ENCODE measurements around the gene P2RY11.

Gene P2RY11

DNA sequence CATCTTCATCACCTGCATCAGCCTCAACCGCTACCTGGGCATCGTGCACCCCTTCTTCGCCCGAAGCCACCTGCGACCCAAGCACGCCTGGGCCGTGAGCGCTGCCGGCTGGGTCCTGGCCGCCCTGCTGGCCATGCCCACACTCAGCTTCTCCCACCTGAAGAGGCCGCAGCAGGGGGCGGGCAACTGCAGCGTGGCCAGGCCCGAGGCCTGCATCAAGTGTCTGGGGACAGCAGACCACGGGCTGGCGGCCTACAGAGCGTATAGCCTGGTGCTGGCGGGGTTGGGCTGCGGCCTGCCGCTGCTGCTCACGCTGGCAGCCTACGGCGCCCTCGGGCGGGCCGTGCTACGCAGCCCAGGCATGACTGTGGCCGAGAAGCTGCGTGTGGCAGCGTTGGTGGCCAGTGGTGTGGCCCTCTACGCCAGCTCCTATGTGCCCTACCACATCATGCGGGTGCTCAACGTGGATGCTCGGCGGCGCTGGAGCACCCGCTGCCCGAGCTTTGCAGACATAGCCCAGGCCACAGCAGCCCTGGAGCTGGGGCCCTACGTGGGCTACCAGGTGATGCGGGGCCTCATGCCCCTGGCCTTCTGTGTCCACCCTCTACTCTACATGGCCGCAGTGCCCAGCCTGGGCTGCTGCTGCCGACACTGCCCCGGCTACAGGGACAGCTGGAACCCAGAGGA lies 2.6 kb downstream of the P2RY11 start:
- TF ChIP-seq BACH2 (CRISPR knock-in tag; IDR thresholded peaks at IDR 0.05; ENCODE audit: borderline replicate concordance) = no peak
- peak; percentile 46; the same call in 1 of the 2 replicates for TF ChIP-seq ESRRG (CRISPR knock-in tag; IDR thresholded peaks at IDR 0.05)
- TF ChIP-seq ISL1 (CRISPR knock-in tag; IDR thresholded peaks at IDR 0.05) = no peak
- TF ChIP-seq TOX (CRISPR knock-in tag; IDR thresholded peaks at IDR 0.05; ENCODE audit: borderline replicate concordance) = 0 out of 2 replicates have a peak, but pooled peaks have one; percentile 7
- peak; percentile 24; the same call in 1 of the 2 replicates for TF ChIP-seq ZNF8 (CRISPR knock-in tag; IDR thresholded peaks at IDR 0.05)
- 0 out of 2 replicates have a peak, but pooled peaks have one; percentile 9 for TF ChIP-seq ZFP30 (CRISPR knock-in tag; IDR thresholded peaks at IDR 0.05)
- peak; percentile 26 for ATAC-seq

DNA sequence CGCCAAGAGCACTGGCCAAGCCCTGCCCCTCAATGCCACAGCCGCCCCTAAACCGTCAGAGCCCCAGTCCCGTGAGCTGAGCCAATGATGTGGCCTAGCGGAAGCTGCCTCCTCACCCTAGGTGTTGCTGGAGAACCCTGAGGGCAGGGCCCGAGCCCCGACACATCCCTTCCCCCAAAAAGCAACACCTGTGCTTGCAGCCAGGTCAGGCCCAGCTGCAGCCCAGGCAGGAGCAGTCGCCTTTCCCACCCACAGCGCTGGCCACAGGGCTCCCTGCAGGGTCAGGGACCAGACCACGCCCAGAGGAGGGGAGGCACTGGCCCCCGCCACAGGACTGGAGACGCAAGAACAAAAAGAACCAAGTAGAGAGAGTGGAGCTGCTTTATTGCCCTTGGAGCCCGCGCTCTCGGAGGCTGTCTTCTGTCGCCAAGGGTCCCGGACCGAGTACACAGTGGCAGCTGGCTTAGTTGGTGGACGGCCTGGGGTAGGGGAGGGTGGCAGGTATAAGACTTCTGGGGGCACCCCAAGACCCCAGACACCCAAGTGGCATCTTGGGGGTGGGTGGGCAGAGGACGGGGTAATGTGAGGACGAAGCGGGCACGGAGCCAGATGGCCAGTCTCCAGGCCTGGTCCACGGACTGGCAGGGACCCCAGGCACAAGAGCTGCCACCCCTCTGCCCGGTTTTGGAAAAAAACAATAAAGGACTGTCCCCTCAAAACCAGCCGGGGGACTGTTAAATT lies 3.3 kb downstream of the P2RY11 start:
- peak; percentile 8 for ATAC-seq
- TF ChIP-seq ZFP30 (CRISPR knock-in tag; IDR thresholded peaks at IDR 0.05) (no peak), ZNF565 (CRISPR knock-in tag; conservative IDR thresholded peaks at IDR 0.05; ENCODE audit: low read depth) (no peak), ZFP3 (CRISPR knock-in tag; IDR thresholded peaks at IDR 0.05) (no peak), PPARA (CRISPR knock-in tag; IDR thresholded peaks at IDR 0.05; ENCODE audit: borderline replicate concordance) (no peak), TOX (CRISPR knock-in tag; IDR thresholded peaks at IDR 0.05; ENCODE audit: borderline replicate concordance) (no peak), ISL1 (CRISPR knock-in tag; IDR thresholded peaks at IDR 0.05) (no peak), CSDC2 (CRISPR knock-in tag; IDR thresholded peaks at IDR 0.05) (no peak), SNAI2 (CRISPR knock-in tag; IDR thresholded peaks at IDR 0.05) (no peak), ZC3H10 (CRISPR knock-in tag; IDR thresholded peaks at IDR 0.05) (no peak), GLIS3 (CRISPR knock-in tag; IDR thresholded peaks at IDR 0.05) (no peak), OSR1 (CRISPR knock-in tag; IDR thresholded peaks at IDR 0.05) (no peak), BACH2 (CRISPR knock-in tag; IDR thresholded peaks at IDR 0.05; ENCODE audit: borderline replicate concordance) (no peak), RARB (CRISPR knock-in tag; IDR thresholded peaks at IDR 0.05) (no peak), ARNTL (CRISPR knock-in tag; IDR thresholded peaks at IDR 0.05; ENCODE audit: borderline replicate concordance, low read depth) (no peak), ZNF70 (CRISPR knock-in tag; IDR thresholded peaks at IDR 0.05) (no peak), ESRRG (CRISPR knock-in tag; IDR thresholded peaks at IDR 0.05) (no peak)
- TF ChIP-seq, protein P1, sequence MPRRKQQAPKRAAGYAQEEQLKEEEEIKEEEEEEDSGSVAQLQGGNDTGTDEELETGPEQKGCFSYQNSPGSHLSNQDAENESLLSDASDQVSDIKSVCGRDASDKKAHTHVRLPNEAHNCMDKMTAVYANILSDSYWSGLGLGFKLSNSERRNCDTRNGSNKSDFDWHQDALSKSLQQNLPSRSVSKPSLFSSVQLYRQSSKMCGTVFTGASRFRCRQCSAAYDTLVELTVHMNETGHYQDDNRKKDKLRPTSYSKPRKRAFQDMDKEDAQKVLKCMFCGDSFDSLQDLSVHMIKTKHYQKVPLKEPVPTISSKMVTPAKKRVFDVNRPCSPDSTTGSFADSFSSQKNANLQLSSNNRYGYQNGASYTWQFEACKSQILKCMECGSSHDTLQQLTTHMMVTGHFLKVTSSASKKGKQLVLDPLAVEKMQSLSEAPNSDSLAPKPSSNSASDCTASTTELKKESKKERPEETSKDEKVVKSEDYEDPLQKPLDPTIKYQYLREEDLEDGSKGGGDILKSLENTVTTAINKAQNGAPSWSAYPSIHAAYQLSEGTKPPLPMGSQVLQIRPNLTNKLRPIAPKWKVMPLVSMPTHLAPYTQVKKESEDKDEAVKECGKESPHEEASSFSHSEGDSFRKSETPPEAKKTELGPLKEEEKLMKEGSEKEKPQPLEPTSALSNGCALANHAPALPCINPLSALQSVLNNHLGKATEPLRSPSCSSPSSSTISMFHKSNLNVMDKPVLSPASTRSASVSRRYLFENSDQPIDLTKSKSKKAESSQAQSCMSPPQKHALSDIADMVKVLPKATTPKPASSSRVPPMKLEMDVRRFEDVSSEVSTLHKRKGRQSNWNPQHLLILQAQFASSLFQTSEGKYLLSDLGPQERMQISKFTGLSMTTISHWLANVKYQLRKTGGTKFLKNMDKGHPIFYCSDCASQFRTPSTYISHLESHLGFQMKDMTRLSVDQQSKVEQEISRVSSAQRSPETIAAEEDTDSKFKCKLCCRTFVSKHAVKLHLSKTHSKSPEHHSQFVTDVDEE (CRISPR knock-in tag; IDR thresholded peaks at IDR 0.05) = no peak
- TF ChIP-seq, protein P2, sequence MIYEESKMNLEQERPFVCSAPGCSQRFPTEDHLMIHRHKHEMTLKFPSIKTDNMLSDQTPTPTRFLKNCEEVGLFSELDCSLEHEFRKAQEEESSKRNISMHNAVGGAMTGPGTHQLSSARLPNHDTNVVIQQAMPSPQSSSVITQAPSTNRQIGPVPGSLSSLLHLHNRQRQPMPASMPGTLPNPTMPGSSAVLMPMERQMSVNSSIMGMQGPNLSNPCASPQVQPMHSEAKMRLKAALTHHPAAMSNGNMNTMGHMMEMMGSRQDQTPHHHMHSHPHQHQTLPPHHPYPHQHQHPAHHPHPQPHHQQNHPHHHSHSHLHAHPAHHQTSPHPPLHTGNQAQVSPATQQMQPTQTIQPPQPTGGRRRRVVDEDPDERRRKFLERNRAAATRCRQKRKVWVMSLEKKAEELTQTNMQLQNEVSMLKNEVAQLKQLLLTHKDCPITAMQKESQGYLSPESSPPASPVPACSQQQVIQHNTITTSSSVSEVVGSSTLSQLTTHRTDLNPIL (CRISPR knock-in tag; IDR thresholded peaks at IDR 0.05; ENCODE audit: low read depth) = no peak
- TF ChIP-seq, protein P3, sequence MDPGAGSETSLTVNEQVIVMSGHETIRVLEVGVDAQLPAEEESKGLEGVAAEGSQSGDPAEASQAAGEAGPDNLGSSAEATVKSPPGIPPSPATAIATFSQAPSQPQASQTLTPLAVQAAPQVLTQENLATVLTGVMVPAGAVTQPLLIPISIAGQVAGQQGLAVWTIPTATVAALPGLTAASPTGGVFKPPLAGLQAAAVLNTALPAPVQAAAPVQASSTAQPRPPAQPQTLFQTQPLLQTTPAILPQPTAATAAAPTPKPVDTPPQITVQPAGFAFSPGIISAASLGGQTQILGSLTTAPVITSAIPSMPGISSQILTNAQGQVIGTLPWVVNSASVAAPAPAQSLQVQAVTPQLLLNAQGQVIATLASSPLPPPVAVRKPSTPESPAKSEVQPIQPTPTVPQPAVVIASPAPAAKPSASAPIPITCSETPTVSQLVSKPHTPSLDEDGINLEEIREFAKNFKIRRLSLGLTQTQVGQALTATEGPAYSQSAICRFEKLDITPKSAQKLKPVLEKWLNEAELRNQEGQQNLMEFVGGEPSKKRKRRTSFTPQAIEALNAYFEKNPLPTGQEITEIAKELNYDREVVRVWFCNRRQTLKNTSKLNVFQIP (CRISPR knock-in tag; IDR thresholded peaks at IDR 0.05; ENCODE audit: borderline replicate concordance, low read depth) = no peak

DNA sequence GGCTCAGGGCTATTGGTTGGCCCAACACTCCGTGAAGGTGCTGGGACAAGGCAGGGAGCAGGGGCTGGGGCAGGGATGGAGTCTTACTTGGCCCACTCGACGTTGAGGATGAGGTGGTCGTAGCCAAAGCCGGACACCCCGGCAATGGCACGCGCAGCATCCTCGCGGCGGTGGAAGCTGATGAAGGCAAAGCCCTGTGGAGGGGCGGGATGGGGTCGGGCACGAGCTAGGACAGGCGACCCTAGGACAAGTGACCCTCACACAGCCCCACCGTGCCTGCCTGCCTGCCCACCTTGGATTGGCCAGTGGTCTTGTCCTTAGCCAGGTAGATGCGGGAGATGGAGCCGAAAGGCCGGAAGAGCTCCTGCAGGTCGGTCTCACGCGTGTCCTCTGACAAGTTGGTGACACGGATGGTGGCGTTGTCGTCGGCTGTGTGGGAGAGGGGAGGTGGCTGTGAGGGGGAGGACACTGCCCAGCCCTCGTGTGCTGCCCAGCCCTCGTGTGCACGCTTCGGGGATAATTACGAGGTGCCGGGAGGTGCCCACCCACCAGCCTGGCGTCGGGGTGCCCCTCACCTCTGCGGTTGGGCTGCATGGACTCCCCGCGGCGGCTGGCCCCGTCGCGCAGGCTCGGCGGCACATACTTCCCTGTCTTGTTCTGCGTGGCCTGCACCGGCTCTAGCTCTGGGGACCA lies 4.0 kb downstream of the P2RY11 start:
- peak; percentile 2; the same call in 2 of the 3 replicates for ATAC-seq
- TF ChIP-seq RARB (CRISPR knock-in tag; IDR thresholded peaks at IDR 0.05) = no peak
- no peak for TF ChIP-seq PPARA (CRISPR knock-in tag; IDR thresholded peaks at IDR 0.05; ENCODE audit: borderline replicate concordance)
- no peak for TF ChIP-seq SNAI2 (CRISPR knock-in tag; IDR thresholded peaks at IDR 0.05)
- no peak for TF ChIP-seq ZC3H10 (CRISPR knock-in tag; IDR thresholded peaks at IDR 0.05)
- TF ChIP-seq, protein P2 (CRISPR knock-in tag; IDR thresholded peaks at IDR 0.05; ENCODE audit: low read depth) = no peak
- TF ChIP-seq ZFP3 (CRISPR knock-in tag; IDR thresholded peaks at IDR 0.05) = no peak
- no peak for TF ChIP-seq BACH2 (CRISPR knock-in tag; IDR thresholded peaks at IDR 0.05; ENCODE audit: borderline replicate concordance)
- TF ChIP-seq GLIS3 (CRISPR knock-in tag; IDR thresholded peaks at IDR 0.05) = no peak
- TF ChIP-seq, protein P3 (CRISPR knock-in tag; IDR thresholded peaks at IDR 0.05; ENCODE audit: borderline replicate concordance, low read depth) = no peak
- TF ChIP-seq, protein P4, sequence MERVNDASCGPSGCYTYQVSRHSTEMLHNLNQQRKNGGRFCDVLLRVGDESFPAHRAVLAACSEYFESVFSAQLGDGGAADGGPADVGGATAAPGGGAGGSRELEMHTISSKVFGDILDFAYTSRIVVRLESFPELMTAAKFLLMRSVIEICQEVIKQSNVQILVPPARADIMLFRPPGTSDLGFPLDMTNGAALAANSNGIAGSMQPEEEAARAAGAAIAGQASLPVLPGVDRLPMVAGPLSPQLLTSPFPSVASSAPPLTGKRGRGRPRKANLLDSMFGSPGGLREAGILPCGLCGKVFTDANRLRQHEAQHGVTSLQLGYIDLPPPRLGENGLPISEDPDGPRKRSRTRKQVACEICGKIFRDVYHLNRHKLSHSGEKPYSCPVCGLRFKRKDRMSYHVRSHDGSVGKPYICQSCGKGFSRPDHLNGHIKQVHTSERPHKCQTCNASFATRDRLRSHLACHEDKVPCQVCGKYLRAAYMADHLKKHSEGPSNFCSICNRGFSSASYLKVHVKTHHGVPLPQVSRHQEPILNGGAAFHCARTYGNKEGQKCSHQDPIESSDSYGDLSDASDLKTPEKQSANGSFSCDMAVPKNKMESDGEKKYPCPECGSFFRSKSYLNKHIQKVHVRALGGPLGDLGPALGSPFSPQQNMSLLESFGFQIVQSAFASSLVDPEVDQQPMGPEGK (CRISPR knock-in tag; IDR thresholded peaks at IDR 0.05; ENCODE audit: borderline replicate concordance) = no peak
- no peak for TF ChIP-seq CSDC2 (CRISPR knock-in tag; IDR thresholded peaks at IDR 0.05)
- TF ChIP-seq ZNF8 (CRISPR knock-in tag; IDR thresholded peaks at IDR 0.05) = no peak
- TF ChIP-seq ZNF70 (CRISPR knock-in tag; IDR thresholded peaks at IDR 0.05) = no peak
- no peak for TF ChIP-seq TOX (CRISPR knock-in tag; IDR thresholded peaks at IDR 0.05; ENCODE audit: borderline replicate concordance)
